Esophagus (tissue), 2 donors: ENCODE data around the gene PANK4. TPM values are rescaled to one million over a fixed set of nuclear protein-coding genes. Genes with fewer than 3 reads are reported as not detected.

ENCODE experiments used
- H3K27ac ChIP-seq, 2 donors: one replicate each; pipeline ENCODE4 v1.5.1; 2013; ENCODE audit warnings: low read depth in 2 of 2, mild to moderate bottlenecking in 2 of 2, inconsistent platforms in 1 of 2, low read length in 1 of 2, moderate library complexity in 1 of 2
- H3K27me3 ChIP-seq, 2 donors: one replicate each; pipeline ENCODE4 v1.6.1; 2013; ENCODE audit warnings: low read length in 2 of 2, control low read depth in 1 of 2, mild to moderate bottlenecking in 1 of 2; ENCODE audit not compliant: insufficient read depth in 2 of 2, control insufficient read depth in 1 of 2
- H3K36me3 ChIP-seq, 2 donors: one replicate each; pipeline ENCODE4 v1.6.1; 2013; ENCODE audit warnings: low read length in 1 of 2; ENCODE audit not compliant: control insufficient read depth in 2 of 2, insufficient read depth in 2 of 2
- H3K4me1 ChIP-seq, 2 donors: one replicate each; pipeline ENCODE4 v1.6.1; 2013; ENCODE audit warnings: low read length in 1 of 2; ENCODE audit not compliant: control insufficient read depth in 2 of 2, insufficient read depth in 2 of 2
- H3K4me3 ChIP-seq, 2 donors: one replicate each; pipeline ENCODE4 v1.5.1; 2013; ENCODE audit warnings: low read length in 2 of 2, mild to moderate bottlenecking in 2 of 2, low read depth in 1 of 2, moderate library complexity in 1 of 2
- H3K9me3 ChIP-seq, 2 donors: one replicate each; pipeline ENCODE4 v1.6.1; 2013; ENCODE audit warnings: mild to moderate bottlenecking in 2 of 2, low read depth in 1 of 2, low read length in 1 of 2, moderate library complexity in 1 of 2; ENCODE audit not compliant: control insufficient read depth in 2 of 2, insufficient read depth in 1 of 2
- WGBS, 2 donors: extraction: QIAGEN DNeasy Blood & Tissue Kit; methylation state at CpG; one replicate each; pipeline ENCODE4 v1.1.7; 2013; 5-methylcytosine and 5-hydroxymethylcytosine counted together
- polyA plus RNA-seq, 2 donors: library from polyadenylated mRNA; stranded (reverse); fragments of 200-250 nt; gene quantifications; one replicate each; pipeline ENCODE4 v1.2.3, GENCODE V29; 2013
- donor health status: healthy with polysubstance abuse.
- donor health status: Bipolar disorder and iron deficiency.

Gene PANK4
- polyA plus RNA-seq, 2 donors, result 10.1 to 15.4 TPM

DNA sequence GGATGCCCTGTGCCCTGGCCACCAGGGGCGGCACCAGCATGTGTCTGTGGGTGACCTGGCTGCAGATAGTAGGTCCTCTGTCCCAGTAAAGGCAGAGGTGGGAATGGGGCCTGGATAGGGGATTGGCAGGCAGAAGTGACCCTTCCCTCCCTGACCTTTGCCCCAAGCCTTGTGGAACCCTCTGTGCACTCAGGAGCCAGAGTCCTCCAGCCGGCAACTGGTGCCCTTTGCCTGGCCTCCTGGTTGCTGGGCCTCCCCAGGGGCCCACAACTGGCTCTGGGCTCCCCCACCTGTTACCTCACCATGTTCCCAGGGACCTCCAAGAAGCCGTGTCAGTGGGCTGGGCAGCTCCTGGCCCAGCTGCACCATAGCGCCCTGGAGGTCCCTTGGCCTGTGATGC lies 40.4 kb downstream of the PANK4 start:
- WGBS, 2 donors, result 81 to 94% methylated on average over 4 of the region's 4 CpGs
- Histone ChIP-seq H3K4me1 (peaks cover 0 to 3% of the 10 kb centered on the region in 2 donors), H3K4me3 (no peak overlapping the region), H3K36me3 (peaks cover 0 to 28% of the 10 kb centered on the region in 2 donors), H3K27me3 (no peaks in the 10 kb centered on the region), H3K27ac (no peak overlapping the region), H3K9me3 (peaks cover 0 to 6% of the 10 kb centered on the region in 2 donors)

DNA sequence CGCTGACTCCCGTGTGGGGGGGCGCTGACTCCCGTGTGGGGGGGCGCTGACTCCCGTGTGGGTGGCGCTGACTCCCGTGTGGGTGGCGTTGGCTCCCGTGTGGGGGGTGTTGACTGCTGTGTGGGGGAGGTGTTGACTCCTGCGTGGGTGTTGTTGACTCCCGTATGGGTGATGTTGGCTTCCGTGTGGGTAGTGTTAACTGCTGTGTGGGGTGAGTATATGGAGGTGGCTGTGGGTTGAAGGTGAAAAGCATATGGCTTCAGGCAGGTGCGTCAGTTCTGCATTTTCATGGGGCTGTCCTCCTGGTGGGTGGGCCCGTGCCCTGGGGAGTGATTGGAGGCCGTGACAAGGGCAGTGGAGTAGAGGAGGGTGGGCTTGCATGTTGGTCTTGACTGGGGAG lies 42.4 kb downstream of the PANK4 start:
- Histone ChIP-seq H3K4me1 (peaks cover 0 to 18% of the 10 kb centered on the region in 2 donors), H3K36me3 (peaks cover 0 to 22% of the 10 kb centered on the region in 2 donors), H3K27me3 (no peaks in the 10 kb centered on the region), H3K9me3 (peaks cover 0 to 6% of the 10 kb centered on the region in 2 donors), H3K27ac (no peak overlapping the region), H3K4me3 (no peak overlapping the region)
- WGBS, 2 donors, result 72% methylated on average over 15 to 16 of the region's 16 CpGs

DNA sequence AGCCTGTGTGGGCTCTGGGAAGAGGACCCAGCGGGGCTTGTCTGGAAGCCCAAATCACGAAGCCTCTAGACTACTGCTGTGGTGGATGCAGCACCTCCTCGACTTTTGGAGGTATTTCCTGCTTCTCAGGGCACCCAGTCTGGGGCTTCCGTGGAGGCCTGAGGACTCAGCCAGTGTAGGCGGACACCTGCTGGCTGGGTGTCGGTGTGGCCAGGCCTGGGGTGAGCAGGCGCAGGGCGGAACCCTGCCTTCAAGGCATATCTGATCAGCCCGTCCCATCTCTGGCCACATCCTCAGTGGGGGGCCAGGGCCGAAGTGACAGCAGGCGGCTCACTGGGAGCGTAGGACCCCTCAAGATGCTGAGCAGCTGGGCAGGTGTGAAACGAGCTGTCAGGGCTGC lies 43.4 kb downstream of the PANK4 start:
- no peak overlapping the region for H3K27ac ChIP-seq
- no peaks in the 10 kb centered on the region for H3K27me3 ChIP-seq
- peaks cover 0 to 19% of the 10 kb centered on the region in 2 donors for H3K36me3 ChIP-seq
- H3K4me1 ChIP-seq, result peaks cover 0 to 21% of the 10 kb centered on the region in 2 donors
- H3K9me3 ChIP-seq, result peaks cover 0 to 6% of the 10 kb centered on the region in 2 donors
- WGBS, 2 donors, result 81% methylated on average over 13 of the region's 13 CpGs
- no peak overlapping the region for H3K4me3 ChIP-seq

DNA sequence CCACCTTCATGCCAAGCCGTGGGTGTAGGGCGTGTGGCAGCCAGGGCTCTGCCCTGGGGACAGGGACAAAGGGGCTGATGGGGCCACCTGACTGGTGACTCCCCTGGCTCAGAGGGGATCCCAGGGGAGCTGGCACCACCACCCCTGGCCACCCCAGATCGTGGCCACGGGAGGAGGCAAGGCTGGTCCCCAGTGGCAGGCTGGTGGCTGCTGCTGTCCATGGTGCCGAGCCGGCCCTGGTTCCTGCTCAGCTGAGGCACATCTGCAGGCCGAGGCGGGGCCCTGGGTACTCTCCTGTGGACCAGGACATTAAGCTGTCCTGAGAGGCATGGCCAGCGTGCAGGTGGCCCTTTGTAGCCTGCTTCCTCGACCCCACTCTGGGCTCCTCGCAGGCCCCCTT lies 43.8 kb downstream of the PANK4 start:
- Histone ChIP-seq H3K4me1 (peaks cover 0 to 23% of the 10 kb centered on the region in 2 donors), H3K9me3 (peaks cover 0 to 3% of the 10 kb centered on the region in 2 donors), H3K36me3 (peaks cover 0 to 17% of the 10 kb centered on the region in 2 donors), H3K27me3 (no peaks in the 10 kb centered on the region), H3K27ac (no peak overlapping the region), H3K4me3 (no peak overlapping the region)
- WGBS, 2 donors, result 81 to 84% methylated on average over 10 to 11 of the region's 11 CpGs

DNA sequence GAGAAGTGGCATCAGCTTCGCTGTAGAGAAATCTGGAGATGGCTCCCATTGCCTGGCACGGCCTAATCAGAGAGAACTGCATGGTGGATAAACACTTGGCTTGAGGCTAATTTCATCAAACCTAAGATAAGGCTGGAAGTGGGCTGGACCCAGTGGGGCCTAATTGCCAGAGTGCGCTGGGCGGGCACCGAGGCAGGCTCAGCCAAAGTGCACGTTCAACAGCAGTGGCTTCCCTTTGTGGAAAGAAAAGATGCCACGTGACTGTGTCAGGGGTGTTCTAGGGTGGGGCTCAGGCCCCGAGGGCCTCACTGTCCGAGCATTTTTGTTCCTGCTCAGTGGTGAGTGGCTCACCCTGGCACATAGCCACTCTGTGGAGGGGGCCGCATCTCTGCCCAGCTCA lies 44.5 kb downstream of the PANK4 start:
- Histone ChIP-seq H3K4me1 (peaks cover 0 to 23% of the 10 kb centered on the region in 2 donors), H3K27ac (no peak overlapping the region)
- WGBS, 2 donors, result 56 to 63% methylated on average over 10 of the region's 10 CpGs

DNA sequence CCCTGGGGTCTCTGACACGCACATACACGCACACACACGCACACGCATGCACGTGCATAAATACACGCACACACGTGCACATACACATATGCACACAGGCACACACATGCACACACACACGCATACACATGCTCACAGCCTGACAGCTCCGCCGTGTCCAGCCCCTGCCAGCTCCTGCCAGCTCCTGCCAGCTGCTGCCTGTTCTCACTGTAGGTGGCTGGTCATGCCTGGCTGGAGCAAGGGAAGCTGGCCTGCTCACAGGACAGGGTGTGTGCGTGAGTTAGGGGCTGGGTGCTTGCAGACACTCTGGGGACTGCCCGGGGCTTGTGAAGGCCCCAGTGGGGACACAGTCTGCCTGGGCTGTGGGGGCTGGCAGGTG lies 45.4 kb downstream of the PANK4 start:
- Histone ChIP-seq H3K4me1 (peaks cover 0 to 23% of the 10 kb centered on the region in 2 donors), H3K27ac (peak overlapping the region; percentile 7 to 27), H3K4me3 (no peak overlapping the region), H3K9me3 (peaks cover 0 to 2% of the 10 kb centered on the region in 2 donors), H3K36me3 (peaks cover 0 to 7% of the 10 kb centered on the region in 2 donors), H3K27me3 (no peaks in the 10 kb centered on the region)
- WGBS, 2 donors, result 58 to 71% methylated on average over 12 of the region's 12 CpGs

More for the DNA sequence above, 44.5 kb downstream of the PANK4 start:
- H3K27me3 ChIP-seq, result no peaks in the 10 kb centered on the region
- H3K4me3 ChIP-seq, result no peak overlapping the region
- H3K9me3 ChIP-seq, result peaks cover 0 to 2% of the 10 kb centered on the region in 2 donors
- peaks cover 0 to 10% of the 10 kb centered on the region in 2 donors for H3K36me3 ChIP-seq

DNA sequence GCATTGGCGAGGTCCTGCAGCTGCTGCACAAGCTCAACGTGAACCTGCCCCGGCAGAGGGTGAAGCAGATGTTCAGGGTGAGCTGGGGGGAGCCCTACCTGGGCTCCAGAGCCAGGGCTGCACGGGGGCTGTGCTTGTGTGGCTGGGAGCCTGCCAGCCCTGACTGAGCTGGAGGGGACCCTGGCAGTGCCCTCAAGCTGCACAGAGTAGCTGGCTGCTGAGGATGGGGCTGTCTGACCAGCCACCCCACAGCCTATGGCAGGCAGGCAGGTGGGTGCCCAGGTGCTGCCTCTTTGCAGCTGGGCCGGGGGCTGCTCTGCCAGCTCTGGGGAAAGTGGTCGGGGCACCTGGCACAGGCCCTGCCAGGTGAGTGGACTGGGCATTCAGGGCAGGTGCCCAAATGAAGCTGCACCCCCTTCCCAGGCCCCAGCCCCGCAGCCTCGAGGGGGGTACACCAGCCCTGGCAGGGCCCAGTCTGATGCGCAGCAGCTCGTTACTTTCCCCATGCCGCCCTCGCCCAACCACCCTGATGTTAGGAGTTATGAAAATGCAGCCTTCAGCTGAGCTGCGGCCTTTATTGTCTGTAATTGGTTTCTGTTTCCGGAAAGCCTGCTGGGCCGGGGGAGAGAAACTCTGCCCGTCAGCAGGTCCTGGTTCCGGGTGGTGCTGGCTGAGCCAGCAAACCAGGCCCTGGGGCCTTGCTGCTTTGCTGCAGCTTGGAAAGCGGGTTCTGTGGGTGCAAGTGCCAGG lies 46.0 kb downstream of the PANK4 start:
- Histone ChIP-seq H3K4me1 (peaks cover 0 to 23% of the 10 kb centered on the region in 2 donors), H3K27ac (peak overlapping the region in 1 of 2 donors; percentile 32), H3K4me3 (no peak overlapping the region), H3K36me3 (peaks cover 0 to 5% of the 10 kb centered on the region in 2 donors), H3K27me3 (no peaks in the 10 kb centered on the region), H3K9me3 (peaks cover 0 to 2% of the 10 kb centered on the region in 2 donors)
- WGBS, 2 donors, result 50 to 64% methylated on average over 18 of the region's 18 CpGs

DNA sequence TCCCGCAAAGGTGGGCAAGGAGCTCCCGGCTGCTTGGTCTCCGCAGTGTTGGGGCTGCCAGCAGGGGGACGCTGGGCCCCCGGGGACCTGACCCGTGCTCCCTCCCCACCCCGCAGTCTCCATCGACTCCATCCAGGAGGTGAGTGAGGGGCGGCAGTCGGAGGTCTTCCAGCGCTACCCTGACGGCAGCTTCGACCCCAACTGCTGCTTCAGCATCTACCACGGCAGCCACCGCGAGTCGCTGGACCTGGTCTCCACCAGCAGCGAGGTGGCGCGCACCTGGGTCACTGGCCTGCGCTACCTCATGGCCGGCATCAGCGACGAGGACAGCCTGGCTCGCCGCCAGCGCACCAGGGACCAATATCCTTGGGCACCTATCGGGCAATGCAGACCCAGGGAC lies 46.8 kb downstream of the PANK4 start:
- WGBS, 2 donors, result 84 to 88% methylated on average over 28 of the region's 28 CpGs
- Histone ChIP-seq H3K27ac (no peak overlapping the region), H3K4me1 (peaks cover 0 to 23% of the 10 kb centered on the region in 2 donors), H3K4me3 (no peak overlapping the region), H3K9me3 (peaks cover 0 to 2% of the 10 kb centered on the region in 2 donors), H3K27me3 (no peaks in the 10 kb centered on the region), H3K36me3 (peaks cover 0 to 5% of the 10 kb centered on the region in 2 donors)

DNA sequence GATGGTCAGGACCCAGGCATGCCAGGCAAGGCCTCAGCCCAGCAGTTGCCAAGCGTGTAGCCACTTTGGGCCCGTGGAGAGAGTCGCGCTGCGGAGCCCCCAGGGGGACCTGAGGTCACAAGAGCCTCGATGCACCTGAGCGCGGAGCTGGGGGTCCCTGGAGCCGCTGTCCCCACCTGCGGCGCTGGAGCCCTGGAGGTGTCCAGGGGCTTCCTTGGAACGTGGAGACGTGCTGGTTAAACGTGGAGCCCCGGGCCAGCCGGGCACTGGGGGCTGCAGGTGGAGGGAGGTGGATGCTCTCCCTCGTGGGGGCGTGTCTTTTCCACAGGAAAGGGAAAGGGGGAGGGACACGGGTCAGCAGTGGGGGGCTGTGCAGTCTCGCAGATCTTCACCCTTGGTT lies 47.2 kb downstream of the PANK4 start:
- no peak overlapping the region for H3K27ac ChIP-seq
- H3K27me3 ChIP-seq, result no peaks in the 10 kb centered on the region
- H3K4me3 ChIP-seq, result no peak overlapping the region
- H3K36me3 ChIP-seq, result peaks cover 0 to 2% of the 10 kb centered on the region in 2 donors
- H3K9me3 ChIP-seq, result peaks cover 0 to 2% of the 10 kb centered on the region in 2 donors
- H3K4me1 ChIP-seq, result peaks cover 0 to 23% of the 10 kb centered on the region in 2 donors
- 77 to 80% methylated on average over 20 of the region's 20 CpGs for WGBS, 2 donors
